COLO829 (cell line): ENCODE results near the gene EBPL.
"Not testable (repeated sequence)": the region's sequence is repeated elsewhere in the genome, so short reads cannot be mapped to it uniquely, and the experiment has no call there.

ENCODE experiments used
- DNase-seq: peaks from one replicate; pipeline ENCODE4 v3.0.0; 2012; ENCODE audit warnings: low spot score

The EBPL gene

DNA sequence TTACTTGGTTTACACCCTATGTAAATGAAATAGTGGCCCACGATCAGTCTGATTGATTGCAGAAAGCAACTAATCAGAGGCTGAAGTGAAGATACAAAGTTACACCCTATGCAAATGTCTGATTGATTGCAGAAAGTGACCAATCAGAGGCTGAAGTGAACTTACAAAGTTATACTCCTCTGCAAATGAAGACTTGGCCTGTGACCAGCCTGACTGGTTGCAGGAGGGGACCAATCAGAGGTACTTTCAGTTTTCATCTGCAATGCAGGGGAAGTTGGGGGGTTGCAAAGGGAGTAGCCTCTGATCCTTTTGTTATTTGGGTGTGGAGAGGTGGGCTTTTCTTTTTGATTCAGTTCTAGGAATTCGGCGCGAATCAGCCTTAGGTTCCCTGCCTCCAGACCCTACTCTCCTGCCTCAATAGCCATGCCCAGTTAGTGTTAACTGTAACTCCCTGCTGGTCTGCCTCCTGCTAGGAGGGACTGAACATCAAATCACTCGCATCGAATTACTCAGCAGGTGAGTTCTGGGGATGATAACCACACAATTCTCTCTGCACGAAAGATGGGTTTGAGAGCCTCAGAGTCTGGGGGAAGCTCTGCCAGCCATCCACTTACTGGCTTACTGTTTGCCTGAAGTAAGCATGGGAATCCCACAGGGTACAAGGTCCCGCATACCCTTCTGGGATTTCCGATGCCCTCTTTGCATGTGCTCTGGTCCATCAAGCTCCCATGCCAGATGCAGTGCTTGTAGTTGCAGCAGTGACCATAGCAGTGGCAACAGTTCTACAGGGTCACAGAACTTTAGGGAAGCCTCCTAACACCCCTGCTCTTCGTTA, 55.5 kb downstream of the EBPL start:
- no peak for DNase-seq

DNA sequence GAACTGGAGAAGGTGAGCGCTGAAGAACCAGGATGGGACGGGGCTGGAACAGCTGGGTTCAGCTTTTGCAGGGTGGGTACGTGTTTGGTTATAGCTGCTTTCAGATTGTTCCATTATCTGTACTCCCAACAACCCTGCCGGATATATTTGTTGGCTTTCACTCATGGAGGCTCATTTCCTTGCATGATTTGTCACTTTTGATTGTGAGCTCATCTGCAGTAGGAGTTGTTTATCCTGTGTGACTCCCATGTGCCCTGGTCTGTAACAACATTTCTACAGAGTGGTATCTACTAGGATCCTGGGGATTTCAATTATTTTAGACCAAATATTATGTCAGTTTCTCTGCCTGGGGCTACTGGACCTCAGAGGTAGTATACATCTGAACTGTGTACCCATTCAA, 57.6 kb downstream of the EBPL start:
- DNase-seq, result no peak

- no peak for DNase-seq
These were observed 59.1 kb downstream of the EBPL start for GRCh38 chr13:49632156-49632555.

DNA sequence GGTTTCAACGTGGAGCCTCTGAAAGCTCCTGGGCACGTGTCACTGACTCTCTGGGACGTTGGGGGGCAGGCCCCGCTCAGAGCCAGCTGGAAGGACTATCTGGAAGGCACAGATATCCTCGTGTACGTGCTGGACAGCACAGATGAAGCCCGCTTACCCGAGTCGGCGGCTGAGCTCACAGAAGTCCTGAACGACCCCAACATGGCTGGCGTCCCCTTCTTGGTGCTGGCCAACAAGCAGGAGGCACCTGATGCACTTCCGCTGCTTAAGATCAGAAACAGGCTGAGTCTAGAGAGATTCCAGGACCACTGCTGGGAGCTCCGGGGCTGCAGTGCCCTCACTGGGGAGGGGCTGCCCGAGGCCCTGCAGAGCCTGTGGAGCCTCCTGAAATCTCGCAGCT, 60.7 kb downstream of the EBPL start:
- no peak for DNase-seq

DNA sequence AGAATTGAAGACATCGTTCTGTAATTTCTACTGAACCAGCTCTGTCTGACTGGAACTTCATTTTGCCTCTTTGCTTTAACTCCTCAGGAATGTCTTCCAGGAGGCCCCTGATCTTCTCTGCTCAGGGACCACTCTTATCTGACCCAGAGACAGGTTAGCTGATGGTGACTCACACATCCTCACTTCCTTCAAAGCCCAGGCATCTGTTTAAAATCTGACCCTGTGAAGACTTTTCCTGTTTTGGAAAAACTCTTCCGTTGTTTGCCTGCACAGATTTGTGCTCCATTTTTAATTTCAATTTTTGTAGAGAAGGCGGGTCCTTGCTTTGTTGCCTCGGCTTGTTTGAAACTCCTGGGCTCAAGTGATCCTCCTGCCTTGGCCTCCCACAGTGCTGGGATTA, 61.3 kb downstream of the EBPL start:
- DNase-seq, result no peak

GRCh38 chr13:49629196-49629938, 61.9 kb downstream of the EBPL start:
- DNase-seq, result no peak

GRCh38 chr13:49627831-49628652, 63.2 kb downstream of the EBPL start, which contains the start of gene ARL11:
Gene ARL11, plus strand, starts transcription at chr13:49628507. Its CDS starts 1,941 bp downstream, at chr13:49630448.
- no peak for DNase-seq

GRCh38 chr13:49625392-49626079, 65.8 kb downstream of the EBPL start:
- no peak for DNase-seq

GRCh38 chr13:49624229-49624628, 67.1 kb downstream of the EBPL start:
- DNase-seq, result no peak

GRCh38 chr13:49622174-49622946, 68.9 kb downstream of the EBPL start:
- DNase-seq, result no peak

- no peak for DNase-seq
These were observed 71.1 kb downstream of the EBPL start for GRCh38 chr13:49620170-49620621.

GRCh38 chr13:49616676-49617065, 74.6 kb downstream of the EBPL start:
- no peak for DNase-seq

GRCh38 chr13:49615836-49616675, 75.2 kb downstream of the EBPL start:
- DNase-seq, result no peak

GRCh38 chr13:49612042-49612441, 79.2 kb downstream of the EBPL start:
- DNase-seq, result not testable (repeated sequence)
